ENCODE results near the gene RPL14. TPM values are rescaled to one million over a fixed set of nuclear protein-coding genes. Genes with fewer than 3 reads are reported as not detected.

Gene RPL14
- total and polyA plus RNA-seq, 8 donors = 810 to 1,907 (median 1,503) TPM

- H3K27ac ChIP-seq = no peak overlapping the region
- H3K4me3 ChIP-seq = peak overlapping the region; percentile 37 to 91 (median 70)
- FAIRE-seq (no peak), DNase-seq (no peak), ATAC-seq (peak in 2 of 4 donors; percentile 7 to 24)
- intact Hi-C loops (cut with DNase I) = no loop called here
- H3K27me3 ChIP-seq = no peaks in the 10 kb centered on the region
- H3K4me1 ChIP-seq = no peaks in the 10 kb centered on the region
- WGBS, 2 donors = 29 to 35% methylated on average over 4 of the region's 4 CpGs
- TF ChIP-seq, protein P1, sequence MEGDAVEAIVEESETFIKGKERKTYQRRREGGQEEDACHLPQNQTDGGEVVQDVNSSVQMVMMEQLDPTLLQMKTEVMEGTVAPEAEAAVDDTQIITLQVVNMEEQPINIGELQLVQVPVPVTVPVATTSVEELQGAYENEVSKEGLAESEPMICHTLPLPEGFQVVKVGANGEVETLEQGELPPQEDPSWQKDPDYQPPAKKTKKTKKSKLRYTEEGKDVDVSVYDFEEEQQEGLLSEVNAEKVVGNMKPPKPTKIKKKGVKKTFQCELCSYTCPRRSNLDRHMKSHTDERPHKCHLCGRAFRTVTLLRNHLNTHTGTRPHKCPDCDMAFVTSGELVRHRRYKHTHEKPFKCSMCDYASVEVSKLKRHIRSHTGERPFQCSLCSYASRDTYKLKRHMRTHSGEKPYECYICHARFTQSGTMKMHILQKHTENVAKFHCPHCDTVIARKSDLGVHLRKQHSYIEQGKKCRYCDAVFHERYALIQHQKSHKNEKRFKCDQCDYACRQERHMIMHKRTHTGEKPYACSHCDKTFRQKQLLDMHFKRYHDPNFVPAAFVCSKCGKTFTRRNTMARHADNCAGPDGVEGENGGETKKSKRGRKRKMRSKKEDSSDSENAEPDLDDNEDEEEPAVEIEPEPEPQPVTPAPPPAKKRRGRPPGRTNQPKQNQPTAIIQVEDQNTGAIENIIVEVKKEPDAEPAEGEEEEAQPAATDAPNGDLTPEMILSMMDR (IDR thresholded peaks at IDR 0.05) = no peak
- peaks cover 0 to 9% (median 0%) of the 10 kb centered on the region in 3 donors for H3K36me3 ChIP-seq
- H3K9me3 ChIP-seq = no peaks in the 10 kb centered on the region
Observed at GRCh38 chr3:40477666-40478065, 20.5 kb downstream of the RPL14 start.

DNA sequence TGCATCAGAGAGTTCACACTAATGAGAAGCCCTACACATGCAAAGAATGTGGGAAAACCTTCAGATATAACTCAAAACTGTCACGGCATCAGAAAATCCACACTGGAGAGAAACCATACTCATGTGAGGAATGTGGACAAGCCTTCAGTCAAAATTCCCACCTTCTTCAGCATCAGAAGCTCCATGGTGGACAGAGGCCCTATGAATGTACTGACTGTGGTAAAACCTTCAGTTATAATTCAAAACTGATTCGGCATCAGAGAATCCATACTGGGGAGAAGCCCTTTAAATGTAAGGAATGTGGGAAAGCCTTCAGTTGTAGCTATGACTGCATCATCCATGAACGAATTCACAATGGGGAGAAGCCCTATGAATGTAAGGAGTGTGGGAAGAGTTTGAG, 30.0 kb downstream of the RPL14 start:
- Histone ChIP-seq H3K36me3 (peaks cover 0 to 36% (median 7%) of the 10 kb centered on the region in 3 donors), H3K9me3 (no peaks in the 10 kb centered on the region), H3K27ac (no peak overlapping the region), H3K4me1 (no peaks in the 10 kb centered on the region), H3K4me3 (no peak overlapping the region), H3K27me3 (no peaks in the 10 kb centered on the region)
- TF ChIP-seq, protein P1 (IDR thresholded peaks at IDR 0.05) = no peak
- 96 to 100% methylated on average over 3 of the region's 3 CpGs for WGBS, 2 donors
- FAIRE-seq (no peak), ATAC-seq (no peak), DNase-seq (no peak)
- intact Hi-C loops (cut with DNase I) = no loop called here

- 92 to 97% methylated on average over 5 of the region's 5 CpGs for WGBS, 2 donors
- intact Hi-C loops (cut with DNase I) = no loop called here
- DNase-seq (no peak), FAIRE-seq (no peak), ATAC-seq (no peak)
- H3K4me1 ChIP-seq = no peaks in the 10 kb centered on the region
- no peak overlapping the region for H3K27ac ChIP-seq
- peaks cover 0 to 20% (median 7%) of the 10 kb centered on the region in 3 donors for H3K36me3 ChIP-seq
- TF ChIP-seq, protein P1 (IDR thresholded peaks at IDR 0.05) = no peak
- no peaks in the 10 kb centered on the region for H3K9me3 ChIP-seq
- H3K4me3 ChIP-seq = no peak overlapping the region
- H3K27me3 ChIP-seq = no peaks in the 10 kb centered on the region
Observed at GRCh38 chr3:40490916-40491315, 33.8 kb downstream of the RPL14 start.

DNA sequence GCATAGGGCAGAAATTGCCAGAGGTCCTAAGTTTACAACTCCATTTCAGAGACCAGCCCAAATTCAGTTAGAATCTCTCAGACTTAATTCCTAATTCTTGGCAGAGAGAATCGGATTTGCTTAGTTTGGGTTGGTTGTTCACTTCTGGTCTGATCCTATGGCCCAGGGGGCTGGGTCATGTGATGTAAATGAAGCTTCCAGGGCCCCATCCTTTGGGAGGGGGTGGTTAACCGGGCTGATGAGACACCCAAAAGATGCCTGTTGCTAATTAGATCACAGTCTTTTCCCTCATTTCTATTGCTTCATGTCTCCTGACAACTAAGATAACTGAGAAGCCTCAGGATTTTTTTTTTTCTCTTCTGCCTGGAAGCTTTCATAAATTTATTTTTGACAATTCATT, 37.6 kb downstream of the RPL14 start:
- intact Hi-C loops (cut with DNase I) = no loop called here
- ATAC-seq (no peak), DNase-seq (no peak), FAIRE-seq (no peak)
- no peaks in the 10 kb centered on the region for H3K9me3 ChIP-seq
- no peak overlapping the region for H3K27ac ChIP-seq
- TF ChIP-seq, protein P1 (IDR thresholded peaks at IDR 0.05) = no peak
- H3K36me3 ChIP-seq = no peaks in the 10 kb centered on the region
- H3K4me3 ChIP-seq = no peak overlapping the region
- H3K27me3 ChIP-seq = no peaks in the 10 kb centered on the region
- WGBS, 2 donors = 58 to 61% methylated on average over 2 of the region's 2 CpGs
- no peaks in the 10 kb centered on the region for H3K4me1 ChIP-seq

GRCh38 chr3:40497288-40497687, 40.1 kb downstream of the RPL14 start:
- Histone ChIP-seq H3K27me3 (no peaks in the 10 kb centered on the region), H3K36me3 (no peaks in the 10 kb centered on the region), H3K4me1 (no peaks in the 10 kb centered on the region), H3K4me3 (no peak overlapping the region), H3K9me3 (no peaks in the 10 kb centered on the region), H3K27ac (no peak overlapping the region)
- DNase-seq (no peak), ATAC-seq (no peak), FAIRE-seq (no peak)
- intact Hi-C loops (cut with DNase I) = no loop called here
- TF ChIP-seq, protein P1 (IDR thresholded peaks at IDR 0.05) = no peak
- WGBS, 2 donors = 83 to 93% methylated on average over 2 of the region's 2 CpGs

All from pancreas (tissue), 10 donors.